Measurements from ENCODE around the gene MOCOS. TPM values are rescaled to one million over a fixed set of nuclear protein-coding genes. Genes with fewer than 3 reads are reported as not detected.

Gene MOCOS
- total RNA-seq, 1 donor from 2014 or later = 0.41 TPM

GRCh38 chr18:36264283-36264682 is 77.0 kb downstream of the MOCOS start:
- FAIRE-seq = no peak
- DNase-seq (ENCODE audit: low spot score in 2 of 2) = no peak

GRCh38 chr18:36265015-36265414 is 77.7 kb downstream of the MOCOS start:
- no peak for FAIRE-seq

GRCh38 chr18:36269157-36269556 is 81.9 kb downstream of the MOCOS start:
- no peak for FAIRE-seq
- DNase-seq (ENCODE audit: low spot score in 2 of 2) = no peak

More at GRCh38 chr18:36265015-36265414, 77.7 kb downstream of the MOCOS start:
- no peak for DNase-seq (ENCODE audit: low spot score in 2 of 2)

- DNase-seq (ENCODE audit: low spot score in 2 of 2) (no peak), FAIRE-seq (no peak)
Measured at GRCh38 chr18:36271153-36271552, 83.9 kb downstream of the MOCOS start.

- FAIRE-seq (no peak), DNase-seq (ENCODE audit: low spot score in 2 of 2) (no peak)
Measured at GRCh38 chr18:36273347-36273746, 86.0 kb downstream of the MOCOS start.

GRCh38 chr18:36274083-36274715 is 86.9 kb downstream of the MOCOS start:
- no peak for DNase-seq (ENCODE audit: low spot score in 2 of 2)
- no peak for FAIRE-seq

- no peak for FAIRE-seq
- no peak for DNase-seq (ENCODE audit: low spot score in 2 of 2)
Measured at GRCh38 chr18:36275561-36275960, 88.3 kb downstream of the MOCOS start.

DNA sequence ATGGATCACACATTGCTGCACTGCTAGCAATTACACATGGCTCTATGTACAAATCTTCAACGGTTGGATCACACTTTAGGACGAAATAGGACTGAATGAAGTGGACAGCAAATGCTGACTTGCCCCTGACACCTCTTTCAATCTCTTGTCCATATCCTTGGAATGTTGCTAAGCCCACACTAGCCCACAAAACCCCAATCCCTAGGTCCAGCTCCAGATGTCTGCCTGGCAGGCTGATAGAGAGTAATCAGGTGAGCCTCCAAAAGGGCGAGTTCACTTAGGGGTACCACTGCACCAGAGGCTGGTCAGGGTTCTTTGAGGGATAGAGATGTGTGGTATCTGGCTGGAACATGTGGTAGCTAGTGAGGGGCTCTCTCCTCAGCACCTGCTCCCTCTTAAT is 91.7 kb downstream of the MOCOS start:
- DNase-seq (ENCODE audit: low spot score in 2 of 2) (no peak), FAIRE-seq (no peak)

DNA sequence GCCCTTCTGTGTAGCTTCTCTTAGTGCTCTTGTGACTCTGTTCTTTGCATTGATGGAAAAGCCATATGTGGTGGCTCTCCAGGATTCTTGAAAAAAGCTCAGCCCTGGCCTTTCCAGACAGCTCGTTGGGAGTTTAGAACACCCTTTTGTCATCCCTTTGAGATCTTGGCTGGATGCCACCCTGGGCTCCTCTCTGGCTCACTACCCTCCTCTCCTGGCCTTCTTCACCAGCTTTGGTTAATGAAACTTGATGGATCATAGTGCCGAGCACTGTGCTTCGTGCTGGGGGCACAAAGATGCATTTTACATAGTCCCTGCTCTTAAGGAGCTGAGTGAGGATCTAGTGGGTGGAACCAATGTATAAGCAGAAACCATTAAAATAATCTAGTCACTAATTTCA is 94.6 kb downstream of the MOCOS start:
- no peak for FAIRE-seq

GRCh38 chr18:36283448-36283847 is 96.2 kb downstream of the MOCOS start:
- DNase-seq (ENCODE audit: low spot score in 2 of 2) (no peak), FAIRE-seq (no peak)

More for the DNA sequence above, 94.6 kb downstream of the MOCOS start:
- DNase-seq (ENCODE audit: low spot score in 2 of 2) = no peak

GRCh38 chr18:36284268-36284667 is 97.0 kb downstream of the MOCOS start:
- no peak for FAIRE-seq
- DNase-seq (ENCODE audit: low spot score in 2 of 2) = no peak

- FAIRE-seq = peak; percentile 88
- DNase-seq (ENCODE audit: low spot score in 2 of 2) = peak; percentile 35 to 38
Measured at GRCh38 chr18:36284671-36285295, 97.5 kb downstream of the MOCOS start.

GRCh38 chr18:36287653-36288052 is 100.4 kb downstream of the MOCOS start:
- FAIRE-seq (no peak), DNase-seq (ENCODE audit: low spot score in 2 of 2) (no peak)

- FAIRE-seq = no peak
Measured at GRCh38 chr18:36288689-36289088, 101.4 kb downstream of the MOCOS start.

DNA sequence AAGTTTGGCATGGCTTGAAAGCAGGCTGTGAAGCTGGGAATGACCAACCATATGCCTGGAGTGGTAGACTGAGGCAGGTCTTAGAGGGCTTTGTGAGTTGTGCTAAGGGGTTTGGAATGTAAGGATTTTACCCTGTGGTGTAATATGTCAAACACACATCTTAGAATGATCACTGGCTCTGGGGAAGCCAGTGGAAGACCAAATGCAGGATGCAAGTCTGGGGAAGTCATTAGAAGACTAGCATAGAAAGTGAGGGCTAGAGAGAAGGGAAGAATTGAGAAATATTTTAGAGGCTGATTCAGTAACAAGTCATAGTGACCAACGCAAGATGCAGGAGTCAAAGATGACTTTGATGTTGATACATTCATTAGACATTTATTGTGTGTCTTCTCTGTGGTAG is 106.7 kb downstream of the MOCOS start:
- DNase-seq (ENCODE audit: low spot score in 2 of 2) = no peak
- FAIRE-seq = no peak

More at GRCh38 chr18:36288689-36289088, 101.4 kb downstream of the MOCOS start:
- no peak for DNase-seq (ENCODE audit: low spot score in 2 of 2)

GRCh38 chr18:36295214-36295613 is 107.9 kb downstream of the MOCOS start:
- no peak for DNase-seq (ENCODE audit: low spot score in 2 of 2)
- no peak for FAIRE-seq

DNA sequence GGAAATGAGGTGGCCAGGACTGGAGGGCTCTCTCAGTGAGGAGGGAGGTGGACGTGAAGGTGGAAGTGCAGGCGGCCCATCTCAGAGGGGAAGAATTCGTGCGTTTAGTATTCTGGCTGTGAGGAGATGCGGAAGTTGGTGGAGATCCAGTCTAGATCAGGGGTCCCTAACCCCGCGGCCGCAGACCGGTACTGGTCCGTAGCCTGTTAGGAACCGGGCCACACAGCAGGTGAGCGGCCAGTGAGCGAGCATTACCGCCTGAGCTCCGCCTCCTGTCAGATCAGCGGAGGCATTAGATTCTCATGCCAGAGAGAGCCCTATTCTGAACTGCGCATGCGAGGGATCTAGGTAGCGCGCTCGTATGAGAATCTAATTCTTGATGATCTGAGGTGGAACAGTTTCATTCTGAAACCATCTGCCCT is 108.6 kb downstream of the MOCOS start:
- FAIRE-seq (no peak), DNase-seq (ENCODE audit: low spot score in 2 of 2) (no peak)

GRCh38 chr18:36296650-36297416 is 109.5 kb downstream of the MOCOS start:
- no peak for FAIRE-seq

GRCh38 chr18:36297417-36298125 is 110.3 kb downstream of the MOCOS start, which contains the start of gene FHOD3:
Gene FHOD3 (plus strand): TSS chr18:36297713. CDS start chr18:36297836, 123 bp downstream.
- FAIRE-seq = no peak
- DNase-seq (ENCODE audit: low spot score in 2 of 2) = peak; percentile 78 to 81

More at GRCh38 chr18:36296650-36297416, 109.5 kb downstream of the MOCOS start:
- DNase-seq (ENCODE audit: low spot score in 2 of 2) = peak; percentile 58 to 73

DNA sequence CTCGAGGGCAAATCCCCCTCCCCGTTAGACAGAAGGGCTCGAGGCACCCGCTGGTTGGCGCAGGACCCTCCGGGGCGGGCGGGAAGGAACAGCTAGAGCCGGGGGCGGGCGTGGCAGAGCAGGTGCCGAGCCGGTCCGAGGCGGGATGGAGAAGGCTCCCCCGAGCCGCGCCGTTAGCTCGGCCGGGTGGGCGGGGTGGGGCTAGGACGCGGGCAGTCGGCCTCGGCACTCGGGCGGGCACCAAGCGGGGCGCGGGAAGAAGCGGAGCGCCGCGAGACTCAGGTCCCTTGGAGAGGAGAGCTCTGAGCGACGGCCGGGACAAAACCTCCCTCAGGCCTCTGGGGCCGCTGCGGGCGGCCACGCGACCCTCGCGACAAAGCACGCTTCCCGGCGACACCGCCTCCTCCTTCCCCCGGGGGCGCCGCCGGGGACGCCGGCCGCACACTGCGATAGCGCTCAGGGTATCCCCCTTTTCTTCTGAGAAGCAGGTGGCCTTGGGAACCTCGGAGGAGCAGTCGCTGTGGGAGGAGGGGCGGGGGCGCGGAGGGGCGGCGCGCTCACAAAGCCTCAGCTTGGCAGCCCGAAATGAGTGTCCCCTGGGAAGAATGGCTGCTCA is 110.9 kb downstream of the MOCOS start:
- FAIRE-seq (no peak), DNase-seq (ENCODE audit: low spot score in 2 of 2) (peak; percentile 36 to 40)
